Measurements from ENCODE around the gene MTARC2.

- TF ChIP-seq EZH2 (IDR thresholded peaks at IDR 0.05; ENCODE audit: borderline replicate concordance, insufficient read depth, low read length, poor library complexity, severe bottlenecking): no peak
- TF ChIP-seq POLR2AphosphoS5 (IDR thresholded peaks at IDR 0.05): no peak
- TF ChIP-seq, protein P1, sequence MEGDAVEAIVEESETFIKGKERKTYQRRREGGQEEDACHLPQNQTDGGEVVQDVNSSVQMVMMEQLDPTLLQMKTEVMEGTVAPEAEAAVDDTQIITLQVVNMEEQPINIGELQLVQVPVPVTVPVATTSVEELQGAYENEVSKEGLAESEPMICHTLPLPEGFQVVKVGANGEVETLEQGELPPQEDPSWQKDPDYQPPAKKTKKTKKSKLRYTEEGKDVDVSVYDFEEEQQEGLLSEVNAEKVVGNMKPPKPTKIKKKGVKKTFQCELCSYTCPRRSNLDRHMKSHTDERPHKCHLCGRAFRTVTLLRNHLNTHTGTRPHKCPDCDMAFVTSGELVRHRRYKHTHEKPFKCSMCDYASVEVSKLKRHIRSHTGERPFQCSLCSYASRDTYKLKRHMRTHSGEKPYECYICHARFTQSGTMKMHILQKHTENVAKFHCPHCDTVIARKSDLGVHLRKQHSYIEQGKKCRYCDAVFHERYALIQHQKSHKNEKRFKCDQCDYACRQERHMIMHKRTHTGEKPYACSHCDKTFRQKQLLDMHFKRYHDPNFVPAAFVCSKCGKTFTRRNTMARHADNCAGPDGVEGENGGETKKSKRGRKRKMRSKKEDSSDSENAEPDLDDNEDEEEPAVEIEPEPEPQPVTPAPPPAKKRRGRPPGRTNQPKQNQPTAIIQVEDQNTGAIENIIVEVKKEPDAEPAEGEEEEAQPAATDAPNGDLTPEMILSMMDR (IDR thresholded peaks at IDR 0.05; ENCODE audit: poor library complexity, severe bottlenecking): no peak
- TF ChIP-seq, protein P2, sequence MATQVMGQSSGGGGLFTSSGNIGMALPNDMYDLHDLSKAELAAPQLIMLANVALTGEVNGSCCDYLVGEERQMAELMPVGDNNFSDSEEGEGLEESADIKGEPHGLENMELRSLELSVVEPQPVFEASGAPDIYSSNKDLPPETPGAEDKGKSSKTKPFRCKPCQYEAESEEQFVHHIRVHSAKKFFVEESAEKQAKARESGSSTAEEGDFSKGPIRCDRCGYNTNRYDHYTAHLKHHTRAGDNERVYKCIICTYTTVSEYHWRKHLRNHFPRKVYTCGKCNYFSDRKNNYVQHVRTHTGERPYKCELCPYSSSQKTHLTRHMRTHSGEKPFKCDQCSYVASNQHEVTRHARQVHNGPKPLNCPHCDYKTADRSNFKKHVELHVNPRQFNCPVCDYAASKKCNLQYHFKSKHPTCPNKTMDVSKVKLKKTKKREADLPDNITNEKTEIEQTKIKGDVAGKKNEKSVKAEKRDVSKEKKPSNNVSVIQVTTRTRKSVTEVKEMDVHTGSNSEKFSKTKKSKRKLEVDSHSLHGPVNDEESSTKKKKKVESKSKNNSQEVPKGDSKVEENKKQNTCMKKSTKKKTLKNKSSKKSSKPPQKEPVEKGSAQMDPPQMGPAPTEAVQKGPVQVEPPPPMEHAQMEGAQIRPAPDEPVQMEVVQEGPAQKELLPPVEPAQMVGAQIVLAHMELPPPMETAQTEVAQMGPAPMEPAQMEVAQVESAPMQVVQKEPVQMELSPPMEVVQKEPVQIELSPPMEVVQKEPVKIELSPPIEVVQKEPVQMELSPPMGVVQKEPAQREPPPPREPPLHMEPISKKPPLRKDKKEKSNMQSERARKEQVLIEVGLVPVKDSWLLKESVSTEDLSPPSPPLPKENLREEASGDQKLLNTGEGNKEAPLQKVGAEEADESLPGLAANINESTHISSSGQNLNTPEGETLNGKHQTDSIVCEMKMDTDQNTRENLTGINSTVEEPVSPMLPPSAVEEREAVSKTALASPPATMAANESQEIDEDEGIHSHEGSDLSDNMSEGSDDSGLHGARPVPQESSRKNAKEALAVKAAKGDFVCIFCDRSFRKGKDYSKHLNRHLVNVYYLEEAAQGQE (IDR thresholded peaks at IDR 0.05; ENCODE audit: borderline replicate concordance): no peak
- TF ChIP-seq TAF1 (IDR thresholded peaks at IDR 0.05; ENCODE audit: low read depth): no peak
- no peak for TF ChIP-seq EP300 (conservative IDR thresholded peaks at IDR 0.05; ENCODE audit: poor library complexity, severe bottlenecking)
- no peak for TF ChIP-seq RAD21 (conservative IDR thresholded peaks at IDR 0.05)
- TF ChIP-seq SMC3 (conservative IDR thresholded peaks at IDR 0.05; ENCODE audit: poor library complexity): no peak
These were observed 5.6 kb upstream of the MTARC2 start for GRCh38 chr1:220742520-220742919.
